GM18498 (cell line): ENCODE measurements around the gene RAD23A.
A peak's percentile ranks its signal among the peaks of the same experiment; 100 is the strongest.
"Not testable (repeated sequence)": the region's sequence is repeated elsewhere in the genome, so short reads cannot be mapped to it uniquely, and the experiment has no call there.

Experiments used
- ATAC-seq: cut with Tn5 transposase; IDR thresholded peaks from one replicate; pipeline ENCODE4 v1.9.1; 2021; ENCODE audit warnings: mild to moderate bottlenecking, moderate library complexity; ENCODE audit not compliant: unreplicated experiment

RAD23A gene

GRCh38 chr19:12945479-12946091 is at the start of gene RAD23A:
RAD23A (plus strand) TSS chr19:12945862; CDS start chr19:12945949, 87 bp downstream.
- peak; percentile 76 for ATAC-seq

GRCh38 chr19:12896460-12896859 is 49.2 kb upstream of the RAD23A start:
- no peak for ATAC-seq

- ATAC-seq: peak; percentile 86
These were observed 45.7 kb upstream of the RAD23A start for GRCh38 chr19:12899891-12900518.

GRCh38 chr19:12907166-12907565 is 38.5 kb upstream of the RAD23A start:
- ATAC-seq: no peak

- ATAC-seq: no peak
These were observed 33.1 kb upstream of the RAD23A start for GRCh38 chr19:12912571-12912970.

GRCh38 chr19:12913011-12913561 is 32.6 kb upstream of the RAD23A start:
- ATAC-seq: no peak

GRCh38 chr19:12913851-12914690 is 31.6 kb upstream of the RAD23A start:
- ATAC-seq: no peak

- ATAC-seq: not testable (repeated sequence)
These were observed 29.8 kb upstream of the RAD23A start for GRCh38 chr19:12915860-12916259.

GRCh38 chr19:12918253-12918652 is 27.4 kb upstream of the RAD23A start:
- ATAC-seq: no peak

GRCh38 chr19:12921047-12921446 is 24.6 kb upstream of the RAD23A start:
- no peak for ATAC-seq

GRCh38 chr19:12922959-12923358 is 22.7 kb upstream of the RAD23A start:
- no peak for ATAC-seq

- no peak for ATAC-seq
These were observed 20.9 kb upstream of the RAD23A start for GRCh38 chr19:12924621-12925310.

- ATAC-seq: no peak
These were observed 15.5 kb upstream of the RAD23A start for GRCh38 chr19:12930002-12930645.

- no peak for ATAC-seq
These were observed 13.0 kb upstream of the RAD23A start for GRCh38 chr19:12932392-12933286.

- ATAC-seq: peak; percentile 52
These were observed 12.2 kb upstream of the RAD23A start, which contains the start of gene FARSA for GRCh38 chr19:12933287-12934072. FARSA (minus strand) TSS chr19:12933711; CDS start chr19:12933696, 15 bp downstream.

- no peak for ATAC-seq
These were observed 10.6 kb upstream of the RAD23A start for GRCh38 chr19:12935071-12935470.

GRCh38 chr19:12936582-12936981 is 9.1 kb upstream of the RAD23A start:
- no peak for ATAC-seq

- no peak for ATAC-seq
These were observed 8.4 kb upstream of the RAD23A start for GRCh38 chr19:12937093-12937926.
